NT2/D1 (cell line): Measurements from ENCODE around the gene SPRING1.
A peak's percentile ranks its signal among the peaks of the same experiment; 100 is the strongest.

Source experiments
- DNase-seq: peaks from one replicate; pipeline ENCODE4 v3.0.0-alpha.2; 2011; ENCODE audit warnings: low read depth, low spot score
- H3K27me3 ChIP-seq: 2 replicates; pipeline ENCODE4 v1.6.0; 2011; ENCODE audit warnings: mild to moderate bottlenecking; ENCODE audit not compliant: insufficient read length, insufficient read depth
- H3K36me3 ChIP-seq: 2 replicates; pipeline ENCODE4 v1.6.1; 2011; ENCODE audit warnings: mild to moderate bottlenecking, low read length, mixed read lengths; ENCODE audit not compliant: insufficient read depth, insufficient read length
- H3K4me1 ChIP-seq: 2 replicates; pipeline ENCODE4 v1.5.1; 2011; ENCODE audit not compliant: insufficient read depth, insufficient read length
- H3K4me3 ChIP-seq: 2 replicates; pipeline ENCODE4 v1.5.1; 2011; ENCODE audit warnings: low read depth; ENCODE audit not compliant: insufficient read length
- H3K9ac ChIP-seq: 2 replicates; pipeline ENCODE4 v1.6.0; 2011; ENCODE audit warnings: low read depth; ENCODE audit not compliant: insufficient read length
- H3K9me3 ChIP-seq: 2 replicates; pipeline ENCODE4 v1.5.1; 2011; ENCODE audit warnings: mild to moderate bottlenecking, low read length; ENCODE audit not compliant: insufficient read depth
- SUZ12 ChIP-seq: IDR thresholded peaks from 2 replicates; pipeline ENCODE4 v1.6.1; 2011; ENCODE audit not compliant: insufficient read length, insufficient read depth; ENCODE audit errors: extremely low read depth
- YY1 ChIP-seq: IDR thresholded peaks from 2 replicates; pipeline ENCODE4 v1.6.1; 2011; ENCODE audit not compliant: insufficient read length, insufficient read depth
- ZNF274 ChIP-seq: IDR thresholded peaks from 2 replicates; pipeline ENCODE4 v1.6.1; 2011; ENCODE audit warnings: mild to moderate bottlenecking, low read depth, low read length

SPRING1 gene

GRCh38 chr12:116695464-116695725, 42.5 kb downstream of the SPRING1 start:
- H3K4me3 ChIP-seq = no peak overlapping the region

GRCh38 chr12:116694653-116695463, 43.0 kb downstream of the SPRING1 start:
- Histone ChIP-seq H3K36me3 (no peaks in the 10 kb centered on the region), H3K4me1 (peaks cover 4% of the 10 kb centered on the region), H3K27me3 (peaks cover 9% of the 10 kb centered on the region), H3K4me3 (no peak overlapping the region), H3K9me3 (peaks cover 10% of the 10 kb centered on the region; the same call in 1 of the 2 replicates), H3K9ac (no peak overlapping the region)
- DNase-seq = no peak
- TF ChIP-seq YY1 (no peak), SUZ12 (no peak), ZNF274 (no peak)

More at GRCh38 chr12:116695464-116695725, 42.5 kb downstream of the SPRING1 start:
- Histone ChIP-seq H3K36me3 (no peaks in the 10 kb centered on the region), H3K9ac (no peak overlapping the region), H3K9me3 (peaks cover 10% of the 10 kb centered on the region; the same call in 1 of the 2 replicates), H3K27me3 (peaks cover 9% of the 10 kb centered on the region), H3K4me1 (peaks cover 4% of the 10 kb centered on the region)
- DNase-seq = no peak
- TF ChIP-seq SUZ12 (no peak), ZNF274 (no peak), YY1 (no peak)

- peak overlapping the region; percentile 19 for H3K4me3 ChIP-seq
- peaks cover 9% of the 10 kb centered on the region for H3K27me3 ChIP-seq
- DNase-seq = no peak
- peaks cover 10% of the 10 kb centered on the region; the same call in 1 of the 2 replicates for H3K9me3 ChIP-seq
- no peak for TF ChIP-seq SUZ12
- no peak for TF ChIP-seq ZNF274
- no peak for TF ChIP-seq YY1
- no peaks in the 10 kb centered on the region for H3K36me3 ChIP-seq
- peak overlapping the region; percentile 16 for H3K9ac ChIP-seq
- H3K4me1 ChIP-seq = peaks cover 4% of the 10 kb centered on the region
Observed at GRCh38 chr12:116693286-116694227, 44.3 kb downstream of the SPRING1 start.

GRCh38 chr12:116692605-116693004, 45.3 kb downstream of the SPRING1 start:
- H3K4me3 ChIP-seq = no peak overlapping the region
- no peaks in the 10 kb centered on the region for H3K36me3 ChIP-seq
- no peak overlapping the region for H3K9ac ChIP-seq
- peaks cover 9% of the 10 kb centered on the region for H3K27me3 ChIP-seq
- H3K4me1 ChIP-seq = peaks cover 4% of the 10 kb centered on the region
- no peak for DNase-seq
- peaks cover 10% of the 10 kb centered on the region; the same call in 1 of the 2 replicates for H3K9me3 ChIP-seq
- TF ChIP-seq YY1 (no peak), ZNF274 (no peak), SUZ12 (no peak)

- H3K9ac ChIP-seq = no peak overlapping the region
- peaks cover 4% of the 10 kb centered on the region for H3K4me1 ChIP-seq
- TF ChIP-seq YY1 = no peak
- no peak for TF ChIP-seq ZNF274
- TF ChIP-seq SUZ12 = no peak
- peaks cover 9% of the 10 kb centered on the region for H3K27me3 ChIP-seq
- H3K9me3 ChIP-seq = peaks cover 10% of the 10 kb centered on the region; the same call in 1 of the 2 replicates
- no peaks in the 10 kb centered on the region for H3K36me3 ChIP-seq
- DNase-seq = no peak
- no peak overlapping the region for H3K4me3 ChIP-seq
Observed at GRCh38 chr12:116691636-116692035, 46.2 kb downstream of the SPRING1 start.

- no peak overlapping the region for H3K4me3 ChIP-seq
- H3K27me3 ChIP-seq = peaks cover 9% of the 10 kb centered on the region
- H3K4me1 ChIP-seq = peaks cover 4% of the 10 kb centered on the region
- peaks cover 10% of the 10 kb centered on the region; the same call in 1 of the 2 replicates for H3K9me3 ChIP-seq
- no peaks in the 10 kb centered on the region for H3K36me3 ChIP-seq
- TF ChIP-seq YY1 = no peak
- no peak for TF ChIP-seq ZNF274
- TF ChIP-seq SUZ12 = no peak
- H3K9ac ChIP-seq = no peak overlapping the region
- DNase-seq = no peak
Observed at GRCh38 chr12:116691205-116691604, 46.7 kb downstream of the SPRING1 start.

GRCh38 chr12:116689979-116690744, 47.7 kb downstream of the SPRING1 start:
- H3K9me3 ChIP-seq = peaks cover 8% of the 10 kb centered on the region; the same call in 1 of the 2 replicates
- peaks cover 4% of the 10 kb centered on the region for H3K4me1 ChIP-seq
- H3K9ac ChIP-seq = no peak overlapping the region
- no peak overlapping the region for H3K4me3 ChIP-seq
- DNase-seq = no peak
- peaks cover 9% of the 10 kb centered on the region for H3K27me3 ChIP-seq
- TF ChIP-seq ZNF274 = no peak
- no peaks in the 10 kb centered on the region for H3K36me3 ChIP-seq
